ENCODE measurements around the gene SNCAIP. TPM values are rescaled to one million over a fixed set of nuclear protein-coding genes. Genes with fewer than 3 reads are reported as not detected.

The SNCAIP gene
- total RNA-seq, 4 donors from 2014 or later: 0.83 to 4.2 (median 2.9) TPM

DNA sequence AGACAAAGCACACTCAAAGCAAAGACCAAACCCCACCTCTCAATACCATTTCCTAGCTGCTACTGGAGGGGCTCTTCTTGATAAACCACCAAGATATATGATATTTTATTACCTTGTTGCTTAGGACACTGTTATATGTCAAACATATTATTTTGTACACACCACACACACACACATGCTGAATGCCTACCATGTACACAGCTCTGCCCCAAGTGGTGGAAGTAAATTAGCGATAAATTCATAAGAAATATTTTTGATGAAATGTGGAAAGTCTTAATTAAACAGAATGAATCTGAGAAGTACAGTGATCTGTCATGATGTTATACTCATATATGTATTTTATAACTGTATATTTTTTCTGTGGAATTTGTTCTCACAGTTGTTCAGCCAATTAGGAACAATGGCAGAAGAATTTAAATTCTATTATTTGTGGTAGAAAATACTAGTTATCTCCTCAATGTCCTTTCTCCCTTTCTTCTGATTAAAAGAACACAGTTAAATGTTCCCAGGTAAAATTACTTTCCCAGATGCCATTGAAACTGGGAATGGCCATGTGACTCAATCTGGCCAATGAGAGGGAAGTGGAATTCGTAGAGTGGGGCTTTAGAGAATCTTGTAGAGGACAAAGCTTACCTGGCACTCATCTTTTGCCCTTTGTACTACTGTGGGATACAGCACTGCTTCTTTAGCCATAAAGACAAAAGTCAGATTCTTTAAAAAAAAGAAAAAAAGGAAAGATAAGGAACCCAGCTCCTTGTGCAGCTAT lies 156.5 kb downstream of the SNCAIP start:
- no peak for TF ChIP-seq POLR2A (IDR thresholded peaks at IDR 0.05; ENCODE audit: low read depth)
- TF ChIP-seq, protein P1, sequence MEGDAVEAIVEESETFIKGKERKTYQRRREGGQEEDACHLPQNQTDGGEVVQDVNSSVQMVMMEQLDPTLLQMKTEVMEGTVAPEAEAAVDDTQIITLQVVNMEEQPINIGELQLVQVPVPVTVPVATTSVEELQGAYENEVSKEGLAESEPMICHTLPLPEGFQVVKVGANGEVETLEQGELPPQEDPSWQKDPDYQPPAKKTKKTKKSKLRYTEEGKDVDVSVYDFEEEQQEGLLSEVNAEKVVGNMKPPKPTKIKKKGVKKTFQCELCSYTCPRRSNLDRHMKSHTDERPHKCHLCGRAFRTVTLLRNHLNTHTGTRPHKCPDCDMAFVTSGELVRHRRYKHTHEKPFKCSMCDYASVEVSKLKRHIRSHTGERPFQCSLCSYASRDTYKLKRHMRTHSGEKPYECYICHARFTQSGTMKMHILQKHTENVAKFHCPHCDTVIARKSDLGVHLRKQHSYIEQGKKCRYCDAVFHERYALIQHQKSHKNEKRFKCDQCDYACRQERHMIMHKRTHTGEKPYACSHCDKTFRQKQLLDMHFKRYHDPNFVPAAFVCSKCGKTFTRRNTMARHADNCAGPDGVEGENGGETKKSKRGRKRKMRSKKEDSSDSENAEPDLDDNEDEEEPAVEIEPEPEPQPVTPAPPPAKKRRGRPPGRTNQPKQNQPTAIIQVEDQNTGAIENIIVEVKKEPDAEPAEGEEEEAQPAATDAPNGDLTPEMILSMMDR (IDR thresholded peaks at IDR 0.05): no peak
- H3K9me3 ChIP-seq: no peaks in the 10 kb centered on the region
- WGBS: 91% methylated on average over 2 of the region's 2 CpGs

DNA sequence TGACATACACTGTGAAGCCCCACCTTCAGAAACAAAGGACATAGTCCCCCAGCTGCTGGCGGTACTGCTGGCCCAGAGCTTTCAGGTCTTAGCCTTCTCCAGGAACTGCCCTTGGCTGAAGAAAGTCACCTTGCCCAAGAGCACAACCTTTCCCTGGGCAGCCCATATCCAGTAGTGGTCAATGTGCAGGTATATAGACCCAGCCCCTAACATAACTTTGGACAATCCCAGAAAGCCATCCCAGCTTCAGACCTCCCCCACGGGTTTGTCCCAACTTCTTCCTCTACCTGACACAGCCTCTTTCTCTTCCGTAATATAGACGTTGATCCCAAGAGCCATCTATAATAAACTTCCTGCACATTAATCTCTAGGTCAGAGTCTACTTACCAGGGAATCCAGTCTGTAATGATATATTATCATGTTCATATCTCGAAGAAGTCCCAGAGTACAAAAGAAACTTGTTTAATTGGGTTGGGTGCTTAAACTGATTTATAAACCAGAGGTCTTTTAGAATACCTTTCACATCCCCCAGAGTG lies 157.4 kb downstream of the SNCAIP start:
- no peak for DNase-seq (ENCODE audit: extremely low spot score)
- no peaks in the 10 kb centered on the region for H3K36me3 ChIP-seq
- intact Hi-C loops (cut with DNase I): no loop called here
- H3K9me3 ChIP-seq: no peaks in the 10 kb centered on the region
- 93% methylated on average over 5 of the region's 5 CpGs for WGBS
- H3K27me3 ChIP-seq: no peaks in the 10 kb centered on the region
- H3K27ac ChIP-seq (replicated peaks in 1 of 4): no peak overlapping the region
- H3K4me3 ChIP-seq: no peak overlapping the region
- TF ChIP-seq EP300 (IDR thresholded peaks at IDR 0.05): no peak
- H3K4me1 ChIP-seq: no peaks in the 10 kb centered on the region

More for the DNA sequence above, 156.5 kb downstream of the SNCAIP start:
- H3K27ac ChIP-seq (replicated peaks in 1 of 4): no peak overlapping the region
- DNase-seq (ENCODE audit: extremely low spot score): no peak
- H3K27me3 ChIP-seq: no peaks in the 10 kb centered on the region
- no peaks in the 10 kb centered on the region for H3K4me1 ChIP-seq
- H3K36me3 ChIP-seq: no peaks in the 10 kb centered on the region
- intact Hi-C loops (cut with DNase I): no loop called here
- no peak overlapping the region for H3K4me3 ChIP-seq

DNA sequence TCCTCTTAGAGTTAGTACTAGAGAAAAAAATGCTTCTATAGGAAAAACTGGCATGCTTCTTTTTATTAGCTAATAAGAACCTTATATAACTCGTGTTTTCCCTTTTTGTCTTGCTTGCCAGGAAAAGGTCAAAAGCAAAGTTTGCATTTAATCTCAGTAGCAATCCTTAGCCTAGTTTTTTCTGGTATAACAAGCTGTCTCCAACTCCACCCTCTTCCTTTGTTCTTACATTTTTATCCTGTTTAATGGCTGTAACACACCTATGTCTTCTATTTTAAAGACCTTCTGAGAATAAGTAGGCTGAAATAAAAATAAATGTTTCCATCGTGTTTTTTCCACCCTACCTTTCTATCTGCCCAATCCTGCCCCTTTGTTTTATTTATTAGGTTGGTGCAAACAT lies 158.3 kb downstream of the SNCAIP start:
- H3K36me3 ChIP-seq: no peaks in the 10 kb centered on the region
- no peaks in the 10 kb centered on the region for H3K9me3 ChIP-seq
- no peak overlapping the region for H3K4me3 ChIP-seq
- TF ChIP-seq, protein P1 (IDR thresholded peaks at IDR 0.05): no peak
- TF ChIP-seq POLR2AphosphoS5 (IDR thresholded peaks at IDR 0.05) (no peak), POLR2A (IDR thresholded peaks at IDR 0.05; ENCODE audit: low read depth) (no peak), EP300 (IDR thresholded peaks at IDR 0.05) (no peak)
- DNase-seq (ENCODE audit: extremely low spot score): no peak
- no peak overlapping the region for H3K27ac ChIP-seq (replicated peaks in 1 of 4)
- 67% methylated on average over 2 of the region's 2 CpGs for WGBS
- H3K4me1 ChIP-seq: no peaks in the 10 kb centered on the region
- intact Hi-C loops (cut with DNase I): no loop called here
- H3K27me3 ChIP-seq: no peaks in the 10 kb centered on the region

DNA sequence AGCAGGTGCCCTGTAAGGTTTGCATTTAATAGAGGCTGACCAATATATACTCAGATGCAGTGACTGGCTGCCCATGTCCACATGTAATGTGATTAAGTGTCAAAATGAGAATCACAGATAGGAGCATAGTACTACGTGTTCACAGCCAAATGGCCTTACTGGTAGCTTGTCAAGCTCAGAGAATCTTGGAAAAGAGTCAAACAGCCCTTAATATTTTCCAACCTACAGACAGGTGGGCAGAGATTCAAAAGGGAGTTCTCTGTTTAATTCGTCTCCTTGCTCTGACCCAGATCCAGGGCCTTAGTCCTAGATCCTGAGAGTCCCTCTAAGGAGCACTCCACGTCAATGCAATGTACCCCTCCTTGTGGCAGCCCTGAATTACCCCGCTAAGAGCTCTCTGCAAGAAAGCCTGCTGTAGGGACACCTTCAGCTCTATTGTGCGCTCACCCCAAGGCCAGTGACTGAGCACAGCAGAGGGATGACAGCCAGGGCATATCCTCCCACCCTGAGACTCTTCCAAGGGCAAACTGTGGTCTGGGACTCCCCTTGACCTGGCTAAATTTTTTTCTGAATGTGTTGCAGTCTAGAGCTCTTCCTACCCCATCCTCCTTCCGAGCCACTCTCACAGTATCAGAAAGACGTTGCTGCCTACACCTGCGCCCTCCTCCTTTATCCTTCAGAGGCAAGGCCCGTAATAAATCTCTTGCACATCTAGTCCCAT lies 159.2 kb downstream of the SNCAIP start:
- intact Hi-C loops (cut with DNase I): no loop called here
- Histone ChIP-seq H3K4me3 (no peak overlapping the region), H3K9me3 (no peaks in the 10 kb centered on the region), H3K4me1 (no peaks in the 10 kb centered on the region), H3K27ac (replicated peaks in 1 of 4) (no peak overlapping the region), H3K27me3 (no peaks in the 10 kb centered on the region), H3K36me3 (no peaks in the 10 kb centered on the region)
- no peak for TF ChIP-seq POLR2AphosphoS5 (IDR thresholded peaks at IDR 0.05)
- no peak for TF ChIP-seq POLR2A (IDR thresholded peaks at IDR 0.05; ENCODE audit: low read depth)
- no peak for TF ChIP-seq EP300 (IDR thresholded peaks at IDR 0.05)
- TF ChIP-seq, protein P1 (IDR thresholded peaks at IDR 0.05): no peak
- WGBS: 76% methylated on average over 9 of the region's 9 CpGs
- no peak for DNase-seq (ENCODE audit: extremely low spot score)

DNA sequence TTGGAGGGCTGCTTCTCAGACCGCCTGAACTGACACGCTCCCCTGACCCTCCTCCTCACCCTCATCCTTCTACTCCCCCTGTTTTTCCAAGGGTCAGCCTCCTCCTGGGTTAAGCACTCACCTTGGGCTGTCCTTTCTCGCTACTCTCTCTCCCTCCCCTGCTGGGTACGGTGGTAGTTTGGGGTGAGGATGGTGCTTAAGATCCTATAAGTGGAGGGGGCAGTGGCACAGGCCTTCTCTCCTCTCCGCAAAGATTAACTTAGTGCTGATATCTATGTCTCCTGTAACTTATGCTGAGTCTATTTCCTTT lies 159.7 kb downstream of the SNCAIP start:
- H3K4me3 ChIP-seq: no peak overlapping the region
- no peaks in the 10 kb centered on the region for H3K27me3 ChIP-seq
- intact Hi-C loops (cut with DNase I): no loop called here
- H3K36me3 ChIP-seq: no peaks in the 10 kb centered on the region
- DNase-seq (ENCODE audit: extremely low spot score): no peak
- H3K9me3 ChIP-seq: no peaks in the 10 kb centered on the region
- H3K4me1 ChIP-seq: no peaks in the 10 kb centered on the region
- H3K27ac ChIP-seq (replicated peaks in 1 of 4): no peak overlapping the region
- TF ChIP-seq, protein P1 (IDR thresholded peaks at IDR 0.05): no peak
- TF ChIP-seq POLR2A (IDR thresholded peaks at IDR 0.05; ENCODE audit: low read depth) (no peak), EP300 (IDR thresholded peaks at IDR 0.05) (no peak), POLR2AphosphoS5 (IDR thresholded peaks at IDR 0.05) (no peak)
- 95% methylated on average over 5 of the region's 5 CpGs for whole genome bisulfite sequencing
